Prostate gland (tissue), 2 donors: ENCODE measurements around the gene SIRT2.

Source experiments
- POLR2A ChIP-seq: fragments of 450-650 bp; IDR thresholded peaks from one replicate; pipeline ENCODE4 v1.6.1; 2016; ENCODE audit warnings: antibody characterized with exemption, mild to moderate bottlenecking
- TF ChIP-seq, protein P1 (sequence below), 4 experiments: fragments of 200-600 bp in 2 of 4; fragments of 450-650 bp in 2 of 4; sonication (generic) in 2 of 4; IDR thresholded peaks; 1 replicate in 3 of 4; 2 replicates in 1 of 4; pipeline ENCODE4 v1.5.1; 2016 to 2019; ENCODE audit warnings: antibody characterized with exemption in 4 of 4, mild to moderate bottlenecking in 2 of 4, moderate library complexity in 2 of 4

DNA sequence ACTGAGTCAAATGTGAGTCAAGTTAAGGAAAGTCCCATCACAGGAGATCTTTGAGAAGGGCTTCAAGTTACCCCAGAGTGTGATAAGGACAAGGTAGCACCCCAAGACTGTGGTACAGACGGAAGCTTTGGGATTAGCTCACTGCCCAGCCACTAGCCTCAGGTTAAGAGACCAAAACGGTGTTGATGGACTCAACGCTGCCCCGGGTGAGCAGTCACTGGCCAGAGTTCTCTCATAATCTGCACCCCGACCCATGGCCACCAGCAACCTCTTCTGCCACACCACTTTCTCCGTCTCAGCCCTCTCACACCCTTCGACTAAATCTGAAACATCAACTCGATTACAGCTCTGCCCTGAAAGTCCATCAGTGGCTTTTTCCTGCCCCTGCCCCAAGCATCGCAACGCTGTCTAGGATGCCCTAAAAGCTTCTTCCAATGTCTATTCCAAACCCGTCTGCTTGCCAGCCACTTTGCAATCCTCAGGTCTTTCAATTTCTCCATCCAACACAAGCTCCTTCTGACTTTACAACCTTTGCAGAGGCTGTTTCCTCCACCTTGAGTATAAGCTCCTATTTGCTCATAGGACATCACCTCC, 55.2 kb downstream of the SIRT2 start:
- no peak for TF ChIP-seq POLR2A
- TF ChIP-seq, protein P1, sequence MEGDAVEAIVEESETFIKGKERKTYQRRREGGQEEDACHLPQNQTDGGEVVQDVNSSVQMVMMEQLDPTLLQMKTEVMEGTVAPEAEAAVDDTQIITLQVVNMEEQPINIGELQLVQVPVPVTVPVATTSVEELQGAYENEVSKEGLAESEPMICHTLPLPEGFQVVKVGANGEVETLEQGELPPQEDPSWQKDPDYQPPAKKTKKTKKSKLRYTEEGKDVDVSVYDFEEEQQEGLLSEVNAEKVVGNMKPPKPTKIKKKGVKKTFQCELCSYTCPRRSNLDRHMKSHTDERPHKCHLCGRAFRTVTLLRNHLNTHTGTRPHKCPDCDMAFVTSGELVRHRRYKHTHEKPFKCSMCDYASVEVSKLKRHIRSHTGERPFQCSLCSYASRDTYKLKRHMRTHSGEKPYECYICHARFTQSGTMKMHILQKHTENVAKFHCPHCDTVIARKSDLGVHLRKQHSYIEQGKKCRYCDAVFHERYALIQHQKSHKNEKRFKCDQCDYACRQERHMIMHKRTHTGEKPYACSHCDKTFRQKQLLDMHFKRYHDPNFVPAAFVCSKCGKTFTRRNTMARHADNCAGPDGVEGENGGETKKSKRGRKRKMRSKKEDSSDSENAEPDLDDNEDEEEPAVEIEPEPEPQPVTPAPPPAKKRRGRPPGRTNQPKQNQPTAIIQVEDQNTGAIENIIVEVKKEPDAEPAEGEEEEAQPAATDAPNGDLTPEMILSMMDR (IDR thresholded peaks at IDR 0.05), result no peak
